Tibial nerve (tissue), 4 donors: Measurements from ENCODE around the gene ANKRD22. TPM values are rescaled to one million over a fixed set of nuclear protein-coding genes. Genes with fewer than 3 reads are reported as not detected.

Experiments
- DNase-seq, 2 donors: peaks; one replicate each; pipeline ENCODE4 v3.0.0-alpha.2; 2019; ENCODE audit warnings: low spot score in 2 of 2
- H3K27ac ChIP-seq, 4 donors: fragments of 200-600 bp; sonication (generic) in 3 of 4; one replicate each; pipeline ENCODE4 v1.5.1; 2017 to 2019; ENCODE audit warnings: mild to moderate bottlenecking in 1 of 4
- H3K27me3 ChIP-seq, 2 donors: fragments of 200-600 bp; sonication (generic) in 1 of 2; one replicate each; pipeline versions ENCODE4 v1.5.1 to v1.6.0; 2017 to 2019
- H3K36me3 ChIP-seq, 3 donors: fragments of 200-600 bp; sonication (generic); one replicate each; pipeline ENCODE4 v1.5.1; 2018 to 2019
- H3K4me1 ChIP-seq, 4 donors: fragments of 200-600 bp; sonication (generic) in 3 of 4; one replicate each; pipeline ENCODE4 v1.5.1; 2017 to 2019
- H3K4me3 ChIP-seq, 4 donors: fragments of 200-600 bp; sonication (generic) in 3 of 4; one replicate each; pipeline ENCODE4 v1.5.1; 2017 to 2019; ENCODE audit warnings: mild to moderate bottlenecking in 1 of 4, moderate library complexity in 1 of 4
- H3K9me3 ChIP-seq, 4 donors: fragments of 200-600 bp; sonication (generic) in 3 of 4; one replicate each; pipeline ENCODE4 v1.5.1; 2017 to 2019
- EP300 ChIP-seq, 2 donors: sonication (generic); formaldehyde crosslinking; IDR thresholded peaks; one replicate each; pipeline ENCODE4 v1.6.1; 2017; ENCODE audit warnings: antibody characterized with exemption in 2 of 2, mild to moderate bottlenecking in 1 of 2
- POLR2A ChIP-seq, 2 donors: fragments of 450-650 bp; IDR thresholded peaks; one replicate each; pipeline ENCODE4 v1.6.1; 2017; ENCODE audit warnings: antibody characterized with exemption in 2 of 2, mild to moderate bottlenecking in 2 of 2, moderate library complexity in 2 of 2
- WGBS, 2 donors: methylation state at CpG; one replicate each; pipeline ENCODE4 v1.1.5; 2018; 5-methylcytosine and 5-hydroxymethylcytosine counted together
- total RNA-seq, 4 donors: library from RNA; depleted of rRNA; stranded (reverse); fragments of >200 nt; gene quantifications; one replicate each; pipeline ENCODE4 v1.1.0, GENCODE V29; 2016
- TF ChIP-seq, protein P1 (sequence below), 5 experiments: fragments of 200-600 bp in 3 of 5; fragments of 450-650 bp in 2 of 5; sonication (generic) in 3 of 5; IDR thresholded peaks; one replicate each; pipeline ENCODE4 v1.5.1; 2016 to 2019; ENCODE audit warnings: antibody characterized with exemption in 5 of 5, mild to moderate bottlenecking in 3 of 5, moderate library complexity in 2 of 5

Gene ANKRD22
- total RNA-seq, result not detected

DNA sequence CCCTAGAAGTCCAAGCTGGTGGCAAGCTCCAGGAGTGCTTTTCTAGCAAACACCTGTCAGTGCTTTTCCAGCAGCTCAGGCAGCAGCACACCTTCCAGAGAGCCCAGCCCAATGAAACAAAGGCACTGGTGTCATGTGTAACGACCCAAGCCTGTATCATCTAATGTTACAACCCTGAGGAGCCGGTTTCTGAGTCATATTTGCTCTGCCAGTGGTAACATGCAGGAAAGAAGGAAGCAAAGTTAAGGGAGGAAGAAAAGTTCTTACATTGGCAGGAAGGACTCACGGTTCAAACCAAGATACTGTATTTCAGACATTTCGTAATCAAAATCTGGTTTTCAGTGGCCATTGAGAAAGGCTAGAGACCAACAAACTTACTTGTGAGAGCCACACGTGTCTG is at the start of gene ANKRD22:
ANKRD22 (minus strand) TSS at position 139 of the 400 bp plus-strand sequence. CDS start 237 bp downstream, outside the sequence.
- H3K4me3 ChIP-seq, result no peak within 1 kb of the TSS
- no peaks in the 10 kb centered on the region for H3K4me1 ChIP-seq
- peak in 1 of 2 donors; percentile 27 for TF ChIP-seq EP300 (IDR thresholded peaks at IDR 0.05)
- TF ChIP-seq POLR2A (IDR thresholded peaks at IDR 0.05), result no peak
- no peaks in the 10 kb centered on the region for H3K9me3 ChIP-seq
- 72 to 74% methylated on average over 5 of the region's 5 CpGs for WGBS, 2 donors
- no peaks in the 10 kb centered on the region for H3K27me3 ChIP-seq
- H3K27ac ChIP-seq, result no peak within 1 kb of the TSS
- no peak for DNase-seq
- H3K36me3 ChIP-seq, result no peaks in the 10 kb centered on the region

DNA sequence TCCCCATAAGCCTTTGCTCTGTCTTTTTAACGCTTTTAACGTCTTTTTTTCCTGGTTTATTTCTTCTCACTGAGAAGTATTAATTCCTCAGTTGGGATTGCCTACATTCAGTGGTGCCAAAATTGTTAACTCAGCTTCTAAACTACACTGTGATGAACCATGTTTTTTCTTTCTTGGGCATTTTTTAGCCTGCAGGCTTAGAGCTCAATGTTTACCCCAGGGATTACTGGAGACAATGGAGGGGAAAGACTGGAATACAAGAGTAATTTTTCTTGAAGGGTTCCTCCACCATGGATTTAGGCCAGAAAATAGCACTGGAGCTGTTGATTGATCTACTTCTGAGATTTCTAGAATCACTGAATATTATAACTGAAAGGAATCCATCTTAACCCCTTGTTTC is 48.2 kb upstream of the ANKRD22 start:
- WGBS, 2 donors, result 47 to 60% methylated on average over 2 of the region's 2 CpGs
- DNase-seq, result no peak

DNA sequence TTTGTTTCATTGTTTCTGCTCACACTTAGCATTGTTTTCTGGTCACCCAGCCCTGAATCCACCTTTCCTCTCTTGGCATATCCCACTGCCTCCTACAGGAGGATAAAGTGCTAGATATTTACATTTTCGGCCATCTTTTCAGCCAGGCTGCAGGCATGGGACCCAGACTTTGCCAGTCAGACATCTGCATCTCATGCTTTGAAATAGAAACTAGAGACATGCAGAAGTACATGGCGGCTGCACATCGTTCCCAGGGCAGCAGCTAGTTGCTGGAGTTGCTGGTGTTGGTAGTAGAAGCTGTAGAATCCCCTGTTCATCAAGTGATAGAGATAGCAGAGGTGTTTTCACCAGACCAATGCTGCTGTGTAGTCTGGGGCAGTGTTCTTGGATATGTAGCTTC is 47.1 kb upstream of the ANKRD22 start:
- Histone ChIP-seq H3K36me3 (no peaks in the 10 kb centered on the region), H3K27me3 (no peaks in the 10 kb centered on the region), H3K27ac (peak overlapping the region in 1 of 4 donors; percentile 10), H3K4me1 (peaks cover 0 to 39% (median 20%) of the 10 kb centered on the region in 4 donors), H3K4me3 (no peak overlapping the region), H3K9me3 (no peaks in the 10 kb centered on the region)
- TF ChIP-seq POLR2A (IDR thresholded peaks at IDR 0.05), result no peak
- TF ChIP-seq, protein P1, sequence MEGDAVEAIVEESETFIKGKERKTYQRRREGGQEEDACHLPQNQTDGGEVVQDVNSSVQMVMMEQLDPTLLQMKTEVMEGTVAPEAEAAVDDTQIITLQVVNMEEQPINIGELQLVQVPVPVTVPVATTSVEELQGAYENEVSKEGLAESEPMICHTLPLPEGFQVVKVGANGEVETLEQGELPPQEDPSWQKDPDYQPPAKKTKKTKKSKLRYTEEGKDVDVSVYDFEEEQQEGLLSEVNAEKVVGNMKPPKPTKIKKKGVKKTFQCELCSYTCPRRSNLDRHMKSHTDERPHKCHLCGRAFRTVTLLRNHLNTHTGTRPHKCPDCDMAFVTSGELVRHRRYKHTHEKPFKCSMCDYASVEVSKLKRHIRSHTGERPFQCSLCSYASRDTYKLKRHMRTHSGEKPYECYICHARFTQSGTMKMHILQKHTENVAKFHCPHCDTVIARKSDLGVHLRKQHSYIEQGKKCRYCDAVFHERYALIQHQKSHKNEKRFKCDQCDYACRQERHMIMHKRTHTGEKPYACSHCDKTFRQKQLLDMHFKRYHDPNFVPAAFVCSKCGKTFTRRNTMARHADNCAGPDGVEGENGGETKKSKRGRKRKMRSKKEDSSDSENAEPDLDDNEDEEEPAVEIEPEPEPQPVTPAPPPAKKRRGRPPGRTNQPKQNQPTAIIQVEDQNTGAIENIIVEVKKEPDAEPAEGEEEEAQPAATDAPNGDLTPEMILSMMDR (IDR thresholded peaks at IDR 0.05), result no peak
- no peak for TF ChIP-seq EP300 (IDR thresholded peaks at IDR 0.05)
- DNase-seq, result no peak
- WGBS, 2 donors, result 87 to 91% methylated on average over 3 of the region's 3 CpGs

More for the DNA sequence above, 48.2 kb upstream of the ANKRD22 start:
- Histone ChIP-seq H3K27ac (peak overlapping the region in 1 of 4 donors; percentile 51), H3K4me3 (no peak overlapping the region), H3K9me3 (no peaks in the 10 kb centered on the region), H3K4me1 (peaks cover 0 to 33% (median 17%) of the 10 kb centered on the region in 4 donors), H3K27me3 (no peaks in the 10 kb centered on the region), H3K36me3 (peaks cover 0 to 4% (median 0%) of the 10 kb centered on the region in 3 donors)
- TF ChIP-seq POLR2A (IDR thresholded peaks at IDR 0.05), result no peak
- no peak for TF ChIP-seq EP300 (IDR thresholded peaks at IDR 0.05)
- TF ChIP-seq, protein P1 (IDR thresholded peaks at IDR 0.05), result no peak

DNA sequence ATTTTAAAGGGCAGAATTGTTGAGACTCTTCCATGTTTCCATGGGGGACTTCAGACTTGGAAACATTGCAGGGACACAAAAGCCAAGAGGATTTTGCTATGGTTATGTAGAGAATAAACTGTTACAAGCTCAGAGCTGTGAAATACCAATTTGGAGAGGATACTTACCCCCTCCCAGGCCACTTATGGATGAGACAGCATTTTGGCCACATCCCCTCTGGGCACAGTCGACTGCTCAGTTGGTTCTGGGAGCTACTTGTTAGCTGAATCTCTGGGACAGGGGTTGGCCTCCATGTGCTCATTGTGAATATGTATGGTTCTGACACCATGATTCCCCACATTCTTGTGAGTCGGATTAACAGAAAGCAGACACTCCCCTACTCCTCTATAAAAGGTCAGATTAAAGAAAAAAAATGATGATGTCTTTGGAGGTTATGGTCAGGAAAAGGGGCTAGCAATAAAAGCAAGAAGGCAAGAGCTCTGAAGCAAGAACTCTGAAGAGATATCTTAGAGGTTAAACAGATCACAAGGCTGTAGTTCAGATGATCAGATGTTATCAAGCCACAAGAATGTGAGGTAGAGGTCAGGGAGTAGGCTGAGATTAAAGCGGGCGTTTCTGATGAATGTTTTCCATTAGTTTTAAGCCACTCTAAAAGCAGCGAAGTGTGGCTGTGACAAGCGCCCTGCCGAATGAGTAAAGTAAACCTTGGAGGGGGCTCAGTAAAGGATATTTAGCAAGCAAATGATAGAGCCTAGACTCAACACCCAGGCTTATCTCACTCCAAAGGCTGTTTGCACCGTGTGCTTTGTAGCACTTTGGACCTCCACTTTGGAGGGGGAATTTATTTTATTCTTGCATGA is 45.6 kb upstream of the ANKRD22 start:
- 53 to 61% methylated on average over 8 of the region's 8 CpGs for WGBS, 2 donors
- H3K36me3 ChIP-seq, result no peaks in the 10 kb centered on the region
- H3K9me3 ChIP-seq, result no peaks in the 10 kb centered on the region
- DNase-seq, result no peak
- H3K4me3 ChIP-seq, result no peak overlapping the region
- no peak for TF ChIP-seq EP300 (IDR thresholded peaks at IDR 0.05)
- TF ChIP-seq, protein P1 (IDR thresholded peaks at IDR 0.05), result no peak
- TF ChIP-seq POLR2A (IDR thresholded peaks at IDR 0.05), result no peak
- peaks cover 0 to 40% (median 22%) of the 10 kb centered on the region in 4 donors for H3K4me1 ChIP-seq
- no peaks in the 10 kb centered on the region for H3K27me3 ChIP-seq
- peak overlapping the region in 3 of 4 donors; percentile 62 to 71 (median 71) for H3K27ac ChIP-seq

DNA sequence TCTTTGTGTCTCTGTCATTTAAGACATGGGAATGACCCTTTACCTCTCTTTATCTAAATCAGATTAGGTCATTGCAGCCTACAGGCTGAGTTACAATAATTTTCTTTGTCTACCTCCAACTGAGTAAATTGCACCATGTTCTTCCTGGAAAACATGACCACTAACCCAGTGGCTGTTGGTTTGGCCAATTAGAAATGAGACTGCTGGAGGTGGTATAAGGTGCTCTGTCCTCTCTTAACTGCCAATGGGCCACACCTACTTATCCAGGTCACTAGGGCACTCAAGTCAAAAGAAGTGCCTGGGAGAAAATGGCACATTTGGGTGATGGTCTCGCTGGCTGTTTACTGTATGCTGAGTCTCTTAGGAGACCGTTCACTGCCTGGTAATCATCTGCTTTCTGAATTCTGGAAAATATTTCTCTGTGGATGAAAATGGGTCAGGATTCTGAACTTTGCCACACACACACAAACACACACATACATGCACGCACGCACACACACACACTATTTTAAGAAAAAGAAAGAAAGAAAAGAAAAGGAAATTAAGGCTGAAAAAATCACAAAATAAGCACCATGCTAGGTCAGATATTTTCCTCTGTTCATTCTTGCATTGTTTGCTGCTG is 44.8 kb upstream of the ANKRD22 start:
- H3K4me1 ChIP-seq, result peaks cover 0 to 40% (median 22%) of the 10 kb centered on the region in 4 donors
- peak overlapping the region in 3 of 4 donors; percentile 62 to 71 (median 71) for H3K27ac ChIP-seq
- TF ChIP-seq EP300 (IDR thresholded peaks at IDR 0.05) (no peak), POLR2A (IDR thresholded peaks at IDR 0.05) (no peak)
- TF ChIP-seq, protein P1 (IDR thresholded peaks at IDR 0.05), result no peak
- H3K27me3 ChIP-seq, result no peaks in the 10 kb centered on the region
- no peak overlapping the region for H3K4me3 ChIP-seq
- no peaks in the 10 kb centered on the region for H3K9me3 ChIP-seq
- H3K36me3 ChIP-seq, result no peaks in the 10 kb centered on the region
- no peak for DNase-seq
- 20 to 37% methylated on average over 4 of the region's 4 CpGs for WGBS, 2 donors
